Brain microvascular endothelial cell (primary cell): Measurements from ENCODE around the gene ZBTB4.
A peak's percentile ranks its signal among the peaks of the same experiment; 100 is the strongest.
"Not testable (repeated sequence)": the region's sequence is repeated elsewhere in the genome, so short reads cannot be mapped to it uniquely, and the experiment has no call there.

Experiments used
- DNase-seq: peaks from one replicate; pipeline ENCODE4 v3.0.0-alpha.2; 2020
- H3K27ac ChIP-seq: fragments of 250-450 bp; sonication (Bioruptor Pico); 2 replicates; pipeline ENCODE4 v1.5.1; 2020; ENCODE audit warnings: mild to moderate bottlenecking, moderate library complexity
- H3K27me3 ChIP-seq: fragments of 250-450 bp; sonication (Bioruptor Pico); replicated peaks from 2 replicates; pipeline ENCODE4 v1.5.1; 2020; ENCODE audit warnings: mild to moderate bottlenecking
- H3K36me3 ChIP-seq: fragments of 250-450 bp; sonication (Bioruptor Pico); replicated peaks from 2 replicates; pipeline ENCODE4 v1.5.1; 2020; ENCODE audit warnings: mild to moderate bottlenecking
- H3K4me3 ChIP-seq: 2 replicates; pipeline ENCODE4 v1.5.1; 2011; ENCODE audit warnings: low read depth, mild to moderate bottlenecking, control low read depth, low read length, moderate library complexity
- in situ Hi-C: cut with HindIII; loops from 2 replicates; pipeline ENCODE4 v1.10.0; 2017; ENCODE audit warnings: low sequenced_read_pairs, low pct_ligation_motif_present
- TF ChIP-seq, protein P1 (sequence below): IDR thresholded peaks from 2 replicates; pipeline ENCODE4 v1.5.1; 2011; ENCODE audit warnings: low read depth, mild to moderate bottlenecking, moderate library complexity, low read length, control low read depth, inconsistent platforms; ENCODE audit errors: missing control alignments

ZBTB4 gene

GRCh38 chr17:7477392-7478275 lies 1.8 kb downstream of the ZBTB4 start:
- H3K27ac ChIP-seq = peak overlapping the region; percentile 78
- in situ Hi-C loops = no loop called here
- peak; percentile 72 for DNase-seq
- H3K4me3 ChIP-seq = peak overlapping the region; percentile 72
- H3K27me3 ChIP-seq = no peaks in the 10 kb centered on the region
- TF ChIP-seq, protein P1, sequence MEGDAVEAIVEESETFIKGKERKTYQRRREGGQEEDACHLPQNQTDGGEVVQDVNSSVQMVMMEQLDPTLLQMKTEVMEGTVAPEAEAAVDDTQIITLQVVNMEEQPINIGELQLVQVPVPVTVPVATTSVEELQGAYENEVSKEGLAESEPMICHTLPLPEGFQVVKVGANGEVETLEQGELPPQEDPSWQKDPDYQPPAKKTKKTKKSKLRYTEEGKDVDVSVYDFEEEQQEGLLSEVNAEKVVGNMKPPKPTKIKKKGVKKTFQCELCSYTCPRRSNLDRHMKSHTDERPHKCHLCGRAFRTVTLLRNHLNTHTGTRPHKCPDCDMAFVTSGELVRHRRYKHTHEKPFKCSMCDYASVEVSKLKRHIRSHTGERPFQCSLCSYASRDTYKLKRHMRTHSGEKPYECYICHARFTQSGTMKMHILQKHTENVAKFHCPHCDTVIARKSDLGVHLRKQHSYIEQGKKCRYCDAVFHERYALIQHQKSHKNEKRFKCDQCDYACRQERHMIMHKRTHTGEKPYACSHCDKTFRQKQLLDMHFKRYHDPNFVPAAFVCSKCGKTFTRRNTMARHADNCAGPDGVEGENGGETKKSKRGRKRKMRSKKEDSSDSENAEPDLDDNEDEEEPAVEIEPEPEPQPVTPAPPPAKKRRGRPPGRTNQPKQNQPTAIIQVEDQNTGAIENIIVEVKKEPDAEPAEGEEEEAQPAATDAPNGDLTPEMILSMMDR = no peak
- H3K36me3 ChIP-seq = no peaks in the 10 kb centered on the region

- Histone ChIP-seq H3K4me3 (no peak overlapping the region), H3K36me3 (no peaks in the 10 kb centered on the region), H3K27ac (no peak overlapping the region), H3K27me3 (no peaks in the 10 kb centered on the region)
- TF ChIP-seq, protein P1 = no peak
- in situ Hi-C loops = no loop called here
- DNase-seq = no peak
These were observed 2.5 kb downstream of the ZBTB4 start for GRCh38 chr17:7476951-7477350.

DNA sequence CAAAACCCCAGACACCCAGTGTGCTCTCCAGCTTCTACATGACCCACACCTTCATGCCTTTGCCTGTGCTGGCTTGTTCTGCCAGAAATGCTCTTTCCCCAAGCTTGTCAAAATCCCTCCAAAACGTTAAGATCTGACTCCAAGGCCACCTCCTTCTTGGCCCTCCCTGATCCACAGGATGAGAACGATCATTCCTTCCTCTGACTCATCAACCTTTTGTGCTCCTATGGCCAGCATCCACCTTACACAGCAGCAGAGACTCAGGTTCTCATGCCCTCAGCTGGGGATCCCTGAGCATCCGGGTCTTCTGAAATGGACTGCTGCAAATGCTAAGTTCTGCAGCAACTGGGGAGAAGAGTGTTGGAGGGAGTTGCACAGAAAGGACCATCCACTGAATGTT lies 2.9 kb downstream of the ZBTB4 start:
- TF ChIP-seq, protein P1 = no peak
- Histone ChIP-seq H3K27me3 (no peaks in the 10 kb centered on the region), H3K36me3 (no peaks in the 10 kb centered on the region), H3K27ac (no peak overlapping the region), H3K4me3 (no peak overlapping the region)
- no peak for DNase-seq
- in situ Hi-C loops = no loop called here

- no peak for DNase-seq
- Histone ChIP-seq H3K4me3 (no peak overlapping the region), H3K36me3 (no peaks in the 10 kb centered on the region), H3K27me3 (no peaks in the 10 kb centered on the region), H3K27ac (no peak overlapping the region)
- TF ChIP-seq, protein P1 = no peak
- in situ Hi-C loops = no loop called here
These were observed 3.5 kb downstream of the ZBTB4 start for GRCh38 chr17:7475764-7476422.

DNA sequence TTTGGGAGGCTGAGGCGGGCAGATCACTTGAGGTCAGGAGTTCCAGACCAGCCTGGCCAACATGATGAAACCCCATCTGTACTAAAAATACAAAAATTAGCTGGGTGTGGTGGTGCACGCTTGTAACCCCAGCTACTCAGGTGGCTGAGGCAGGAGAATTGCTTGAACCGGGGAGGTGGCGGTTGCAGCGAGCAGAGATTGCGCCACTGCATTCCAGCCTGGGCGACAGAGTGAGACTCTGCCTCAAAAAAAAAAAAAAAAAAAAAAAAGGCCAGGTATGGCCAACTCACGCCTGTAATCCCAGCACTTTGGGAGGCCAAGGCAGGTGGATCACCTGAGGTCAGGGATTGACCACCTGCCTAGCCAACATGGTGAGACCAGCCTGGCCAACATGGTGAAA lies 4.7 kb downstream of the ZBTB4 start:
- H3K36me3 ChIP-seq, DNase-seq, H3K27ac ChIP-seq, H3K27me3 ChIP-seq, H3K4me3 ChIP-seq, in situ Hi-C loops: not testable (repeated sequence)

DNA sequence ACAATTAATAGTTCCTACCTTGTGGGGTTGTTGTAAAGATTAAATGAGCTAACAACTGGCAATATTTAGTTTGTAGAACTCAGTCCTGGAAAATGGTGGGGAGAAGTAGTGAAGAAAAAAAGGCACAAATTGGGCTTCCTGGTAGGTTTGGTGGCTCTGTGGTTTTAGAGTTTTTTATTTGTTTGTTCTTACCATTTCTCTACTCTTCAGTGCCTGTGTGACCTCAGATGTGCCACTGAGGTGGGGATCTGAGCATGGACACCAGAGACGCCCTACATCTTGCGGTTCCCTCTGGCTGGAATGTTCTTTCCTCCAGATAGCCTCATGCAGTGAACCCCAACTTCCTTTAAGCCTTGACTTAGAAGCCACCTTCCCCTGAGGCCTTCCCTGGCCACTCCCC lies 7.7 kb downstream of the ZBTB4 start:
- Histone ChIP-seq H3K4me3 (no peak overlapping the region), H3K27me3 (no peaks in the 10 kb centered on the region), H3K36me3 (peaks cover 4% of the 10 kb centered on the region), H3K27ac (no peak overlapping the region)
- in situ Hi-C loops = no loop called here
- no peak for DNase-seq
- TF ChIP-seq, protein P1 = no peak

DNA sequence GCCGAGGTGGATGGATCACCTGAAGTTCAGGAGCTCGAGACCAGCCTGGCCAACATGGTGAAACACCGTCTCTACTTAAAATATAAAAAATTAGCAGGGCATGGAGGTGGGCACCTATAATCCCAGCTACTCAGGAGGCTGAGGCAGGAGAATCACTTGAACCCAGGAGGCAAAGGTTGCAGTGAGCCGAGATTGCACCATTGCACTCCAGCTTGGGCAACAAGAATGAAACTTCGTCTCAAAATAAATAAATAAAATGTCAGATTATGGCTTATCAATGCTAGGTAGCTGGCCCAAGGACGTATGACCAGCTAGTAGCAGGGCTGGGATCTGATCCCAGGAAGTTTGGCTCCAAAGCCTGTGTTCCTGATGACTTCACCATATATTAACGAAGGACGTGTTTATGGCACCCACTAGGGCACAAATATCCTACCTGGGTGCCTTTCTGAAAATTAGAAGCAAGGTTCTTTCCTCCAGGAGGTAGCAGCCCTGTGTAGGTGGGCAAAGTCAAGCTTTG lies 8.9 kb downstream of the ZBTB4 start:
- H3K36me3 ChIP-seq, DNase-seq, in situ Hi-C loops, H3K27ac ChIP-seq, H3K27me3 ChIP-seq, H3K4me3 ChIP-seq: not testable (repeated sequence)

GRCh38 chr17:7469843-7470242 lies 9.6 kb downstream of the ZBTB4 start:
- H3K4me3 ChIP-seq, H3K27me3 ChIP-seq, H3K27ac ChIP-seq, DNase-seq, in situ Hi-C loops, H3K36me3 ChIP-seq: not testable (repeated sequence)
